Stimulated activated CD8-positive, alpha-beta memory T cell treated with anti-CD3 and anti-CD28 coated beads, Interleukin-12 subunit alpha, Interleukin-12 subunit beta, amount 100 ng/mL, for 24 hours (primary cell): ENCODE data around the gene AMY1B.
"Not testable (repeated sequence)": the region's sequence is repeated elsewhere in the genome, so short reads cannot be mapped to it uniquely, and the experiment has no call there.

Experiments used
- DNase-seq: peaks from one replicate; pipeline ENCODE4 v3.0.0-alpha.2; 2020; ENCODE audit errors: extremely low read depth

AMY1B gene

GRCh38 chr1:103696110-103696509 is at the start of gene AMY1B:
TSS of gene AMY1B (minus strand) at chr1:103696210. CDS start at chr1:103695639, 571 bp downstream.
- not testable (repeated sequence) for DNase-seq

- not testable (repeated sequence) for DNase-seq
Observed at GRCh38 chr1:103745040-103745439, 49.0 kb upstream of the AMY1B start.

- DNase-seq = not testable (repeated sequence)
Observed at GRCh38 chr1:103744449-103744848, 48.4 kb upstream of the AMY1B start.

- DNase-seq = not testable (repeated sequence)
Observed at GRCh38 chr1:103738031-103738430, 42.0 kb upstream of the AMY1B start.

- not testable (repeated sequence) for DNase-seq
Observed at GRCh38 chr1:103735334-103735733, 39.3 kb upstream of the AMY1B start.

GRCh38 chr1:103721473-103721872 is 25.5 kb upstream of the AMY1B start:
- DNase-seq = not testable (repeated sequence)

GRCh38 chr1:103717404-103717803 is 21.4 kb upstream of the AMY1B start:
- DNase-seq = not testable (repeated sequence)

GRCh38 chr1:103710381-103710780 is 14.4 kb upstream of the AMY1B start:
- not testable (repeated sequence) for DNase-seq

GRCh38 chr1:103707670-103708069 is 11.7 kb upstream of the AMY1B start:
- DNase-seq = not testable (repeated sequence)

- DNase-seq = not testable (repeated sequence)
Observed at GRCh38 chr1:103701256-103701655, 5.2 kb upstream of the AMY1B start.

- not testable (repeated sequence) for DNase-seq
Observed at GRCh38 chr1:103700669-103701068, 4.7 kb upstream of the AMY1B start.

GRCh38 chr1:103697430-103697829 is 1.4 kb upstream of the AMY1B start:
- not testable (repeated sequence) for DNase-seq

GRCh38 chr1:103676335-103676734 is 19.7 kb downstream of the AMY1B start:
- DNase-seq = not testable (repeated sequence)

- DNase-seq = not testable (repeated sequence)
Observed at GRCh38 chr1:103655460-103655859, 40.5 kb downstream of the AMY1B start, which contains the start of gene AMY1A. TSS of gene AMY1A (plus strand) at chr1:103655760. CDS start at chr1:103656331, 571 bp downstream.

- DNase-seq = not testable (repeated sequence)
Observed at GRCh38 chr1:103654133-103654532, 41.9 kb downstream of the AMY1B start.

GRCh38 chr1:103650889-103651288 is 45.1 kb downstream of the AMY1B start:
- not testable (repeated sequence) for DNase-seq

- not testable (repeated sequence) for DNase-seq
Observed at GRCh38 chr1:103650305-103650704, 45.7 kb downstream of the AMY1B start.

- DNase-seq = not testable (repeated sequence)
Observed at GRCh38 chr1:103643908-103644307, 52.1 kb downstream of the AMY1B start.

GRCh38 chr1:103641194-103641593 is 54.8 kb downstream of the AMY1B start:
- DNase-seq = not testable (repeated sequence)
